Colonic mucosa (tissue), 4 donors: Measurements from ENCODE around the gene PCSK1N. TPM values are rescaled to one million over a fixed set of nuclear protein-coding genes. Genes with fewer than 3 reads are reported as not detected.
"Not testable (repeated sequence)": the region's sequence is repeated elsewhere in the genome, so short reads cannot be mapped to it uniquely, and the experiment has no call there.

ENCODE experiments used
- DNase-seq: peaks from one replicate; pipeline ENCODE4 v3.0.0-alpha.2; 2020
- H3K27ac ChIP-seq: fragments of 200-600 bp; one replicate; pipeline ENCODE4 v1.8.0; 2021
- H3K27me3 ChIP-seq: fragments of 200-600 bp; one replicate; pipeline ENCODE4 v1.8.0; 2021
- H3K36me3 ChIP-seq: fragments of 200-600 bp; one replicate; pipeline ENCODE4 v1.8.0; 2021
- H3K4me1 ChIP-seq: fragments of 200-600 bp; one replicate; pipeline ENCODE4 v1.8.0; 2021; ENCODE audit warnings: mild to moderate bottlenecking
- H3K4me3 ChIP-seq: fragments of 200-600 bp; one replicate; pipeline ENCODE4 v1.8.0; 2021
- H3K9ac ChIP-seq, 2 donors: one replicate each; pipeline ENCODE4 v1.7.0; 2013; ENCODE audit warnings: control low read depth in 2 of 2, low read depth in 2 of 2, low read length in 2 of 2
- H3K9me3 ChIP-seq: fragments of 200-600 bp; one replicate; pipeline ENCODE4 v1.8.0; 2021
- intact Hi-C: fragments of 100-400 bp; cut with DNase I; formaldehyde crosslinking; loops from one replicate; pipeline ENCODE4 v1.14.1; 2022
- total RNA-seq, 2 donors: library from RNA; stranded (reverse); fragmentation: NEBNext Ultra II Directional in 1 of 2; extraction: Animal tissue kit (Norgen Biotek cat#: 25700) in 1 of 2; gene quantifications; one replicate each; pipeline ENCODE4 v1.2.1, GENCODE V29; 2021
- TF ChIP-seq, protein P1 (sequence below): fragments of 200-600 bp; IDR thresholded peaks from one replicate; pipeline ENCODE4 v1.8.0; 2022; ENCODE audit warnings: antibody characterized with exemption, mild to moderate bottlenecking
- donor health status: healthy.
- donor health status: DM: no; HTN: no; CAD: no.
- donor health status: DM: no; HTN: no; CAD: no.

PCSK1N gene
- total RNA-seq, 2 donors from 2014 or later, result 6.0 to 10.1 TPM

DNA sequence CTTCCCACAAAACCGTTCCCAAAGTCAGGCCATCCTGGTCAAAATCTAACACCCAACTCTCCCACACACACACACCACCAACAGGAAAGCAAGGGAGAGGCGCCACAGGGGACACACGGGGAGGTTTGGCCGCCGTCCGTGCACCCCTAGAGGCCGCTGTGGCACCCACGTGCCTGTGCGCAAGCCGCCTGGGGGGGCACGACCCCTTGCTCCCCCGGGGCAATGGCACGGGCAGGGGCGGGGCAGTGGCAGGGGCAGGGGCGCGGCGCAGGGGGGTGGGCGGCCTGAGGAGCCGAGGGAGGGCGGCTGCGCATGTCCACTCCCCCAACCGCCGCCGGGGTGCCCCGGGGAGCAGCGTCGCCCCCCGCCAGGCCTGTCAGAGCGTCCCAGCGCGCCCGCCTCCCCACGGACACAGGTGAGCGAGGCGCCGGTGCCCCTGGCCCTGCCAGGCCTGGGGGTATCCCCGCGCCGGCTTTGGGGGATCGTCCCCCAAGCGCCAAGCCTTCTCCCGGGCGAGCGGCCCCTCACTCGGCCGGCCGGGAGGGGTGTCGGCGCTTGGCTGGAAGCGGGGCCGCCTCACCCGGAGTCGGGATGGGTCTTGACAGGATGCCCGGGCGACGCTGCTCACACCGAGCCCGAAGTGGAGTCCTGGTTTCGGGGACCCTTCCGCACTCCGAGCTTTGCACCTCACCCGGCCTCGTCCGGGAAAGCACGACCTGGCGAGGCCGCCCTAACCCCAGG, 9.1 kb downstream of the PCSK1N start, which contains the start of gene ERAS:
Gene ERAS, plus strand, starts transcription at position 379 of the 741 bp plus-strand sequence. CDS start 2,611 bp downstream, outside the sequence.
- no peak for DNase-seq
- no peaks in the 10 kb centered on the region for H3K4me1 ChIP-seq
- no peaks in the 10 kb centered on the region for H3K9me3 ChIP-seq
- peaks cover 4% of the 10 kb centered on the region for H3K27me3 ChIP-seq
- no peaks in the 10 kb centered on the region for H3K36me3 ChIP-seq
- H3K9ac ChIP-seq, result no peak within 1 kb of the TSS
- TF ChIP-seq, protein P1, sequence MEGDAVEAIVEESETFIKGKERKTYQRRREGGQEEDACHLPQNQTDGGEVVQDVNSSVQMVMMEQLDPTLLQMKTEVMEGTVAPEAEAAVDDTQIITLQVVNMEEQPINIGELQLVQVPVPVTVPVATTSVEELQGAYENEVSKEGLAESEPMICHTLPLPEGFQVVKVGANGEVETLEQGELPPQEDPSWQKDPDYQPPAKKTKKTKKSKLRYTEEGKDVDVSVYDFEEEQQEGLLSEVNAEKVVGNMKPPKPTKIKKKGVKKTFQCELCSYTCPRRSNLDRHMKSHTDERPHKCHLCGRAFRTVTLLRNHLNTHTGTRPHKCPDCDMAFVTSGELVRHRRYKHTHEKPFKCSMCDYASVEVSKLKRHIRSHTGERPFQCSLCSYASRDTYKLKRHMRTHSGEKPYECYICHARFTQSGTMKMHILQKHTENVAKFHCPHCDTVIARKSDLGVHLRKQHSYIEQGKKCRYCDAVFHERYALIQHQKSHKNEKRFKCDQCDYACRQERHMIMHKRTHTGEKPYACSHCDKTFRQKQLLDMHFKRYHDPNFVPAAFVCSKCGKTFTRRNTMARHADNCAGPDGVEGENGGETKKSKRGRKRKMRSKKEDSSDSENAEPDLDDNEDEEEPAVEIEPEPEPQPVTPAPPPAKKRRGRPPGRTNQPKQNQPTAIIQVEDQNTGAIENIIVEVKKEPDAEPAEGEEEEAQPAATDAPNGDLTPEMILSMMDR, result no peak
- no peak within 1 kb of the TSS for H3K4me3 ChIP-seq
- intact Hi-C loops, result no loop called here
- H3K27ac ChIP-seq, result no peak within 1 kb of the TSS

DNA sequence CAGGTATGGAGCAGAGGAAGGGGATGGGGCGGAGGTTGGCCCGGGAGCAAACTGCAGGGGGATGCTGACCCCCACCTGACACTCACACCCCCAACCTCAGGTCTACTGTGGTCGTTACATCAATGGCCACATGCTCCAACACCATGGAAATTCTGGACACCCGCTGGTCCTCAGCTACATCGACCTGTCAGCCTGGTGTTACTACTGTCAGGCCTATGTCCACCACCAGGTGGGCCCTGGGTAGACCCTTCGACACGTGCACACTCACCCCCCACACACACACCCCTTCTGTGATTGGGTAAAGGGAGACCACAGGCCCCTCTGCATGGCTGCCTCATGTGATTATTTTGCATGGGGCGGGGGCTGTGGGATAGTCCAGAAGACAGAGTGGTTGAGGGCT, 11.3 kb downstream of the PCSK1N start:
- Histone ChIP-seq H3K4me3 (no peak overlapping the region), H3K9me3 (no peaks in the 10 kb centered on the region), H3K4me1 (no peaks in the 10 kb centered on the region), H3K27ac (no peak overlapping the region), H3K27me3 (no peaks in the 10 kb centered on the region), H3K36me3 (no peaks in the 10 kb centered on the region), H3K9ac (no peak overlapping the region)
- intact Hi-C loops, result no loop called here
- TF ChIP-seq, protein P1, result no peak
- DNase-seq, result no peak

DNA sequence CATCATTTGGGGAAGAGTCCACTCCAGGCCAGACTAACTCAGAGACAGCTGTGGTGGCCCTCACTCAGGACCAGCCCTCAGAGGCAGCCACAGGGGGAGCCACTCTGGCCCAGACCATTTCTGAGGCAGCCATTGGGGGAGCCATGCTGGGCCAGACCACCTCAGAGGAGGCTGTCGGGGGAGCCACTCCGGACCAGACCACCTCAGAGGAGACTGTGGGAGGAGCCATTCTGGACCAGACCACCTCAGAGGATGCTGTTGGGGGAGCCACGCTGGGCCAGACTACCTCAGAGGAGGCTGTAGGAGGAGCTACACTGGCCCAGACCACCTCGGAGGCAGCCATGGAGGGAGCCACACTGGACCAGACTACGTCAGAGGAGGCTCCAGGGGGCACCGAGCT, 12.4 kb downstream of the PCSK1N start:
- Histone ChIP-seq H3K27ac (no peak overlapping the region), H3K4me1 (no peaks in the 10 kb centered on the region), H3K36me3 (no peaks in the 10 kb centered on the region), H3K9ac (no peak overlapping the region), H3K4me3 (no peak overlapping the region), H3K27me3 (no peaks in the 10 kb centered on the region), H3K9me3 (no peaks in the 10 kb centered on the region)
- TF ChIP-seq, protein P1, result no peak
- no peak for DNase-seq
- intact Hi-C loops, result no loop called here

DNA sequence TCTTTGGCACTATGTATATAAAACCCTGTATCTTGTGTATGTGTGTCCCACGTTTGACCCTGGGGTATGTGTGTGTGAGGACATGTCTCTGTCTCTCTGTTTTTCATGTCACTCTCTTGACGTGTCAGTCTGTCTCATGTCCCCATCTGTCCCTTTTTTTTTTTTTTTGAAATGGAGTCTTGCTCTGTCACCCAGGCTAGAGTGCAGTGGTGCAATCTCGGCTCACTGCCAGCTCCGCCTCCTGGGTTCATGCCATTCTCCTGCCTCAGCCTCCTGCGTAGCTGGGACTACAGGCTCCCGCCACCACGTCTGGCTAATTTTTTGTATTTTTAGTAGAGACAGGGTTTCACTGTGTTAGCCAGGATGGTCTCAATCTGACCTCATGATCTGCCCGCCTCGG, 16.0 kb downstream of the PCSK1N start:
- H3K27me3 ChIP-seq, H3K4me3 ChIP-seq, H3K36me3 ChIP-seq, H3K27ac ChIP-seq, H3K9me3 ChIP-seq, intact Hi-C loops, H3K9ac ChIP-seq, H3K4me1 ChIP-seq, DNase-seq: not testable (repeated sequence)

DNA sequence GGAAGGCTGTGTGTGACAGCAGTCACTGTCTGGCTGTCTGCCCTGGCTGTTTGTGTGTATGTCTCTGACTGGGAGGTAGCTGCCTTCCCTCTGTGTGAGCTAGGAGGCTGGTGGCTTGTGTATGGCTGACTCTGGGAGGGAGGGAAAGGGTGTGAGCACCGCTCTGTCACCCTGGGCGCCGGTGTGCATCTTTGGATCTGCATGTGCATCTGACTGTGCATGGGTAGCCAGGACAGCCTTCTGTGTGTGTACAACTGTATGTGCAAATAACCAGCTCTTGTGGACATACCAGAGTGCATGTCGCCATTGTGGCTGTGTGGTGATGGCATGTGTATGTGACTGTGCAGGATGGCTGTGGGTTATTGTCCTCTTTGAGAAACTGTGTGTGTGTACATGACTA, 16.5 kb downstream of the PCSK1N start:
- Histone ChIP-seq H3K4me1 (no peaks in the 10 kb centered on the region), H3K9ac (no peak overlapping the region), H3K4me3 (no peak overlapping the region), H3K27ac (no peak overlapping the region), H3K9me3 (no peaks in the 10 kb centered on the region), H3K27me3 (no peaks in the 10 kb centered on the region), H3K36me3 (no peaks in the 10 kb centered on the region)
- intact Hi-C loops, result no loop called here
- TF ChIP-seq, protein P1, result no peak
- no peak for DNase-seq

DNA sequence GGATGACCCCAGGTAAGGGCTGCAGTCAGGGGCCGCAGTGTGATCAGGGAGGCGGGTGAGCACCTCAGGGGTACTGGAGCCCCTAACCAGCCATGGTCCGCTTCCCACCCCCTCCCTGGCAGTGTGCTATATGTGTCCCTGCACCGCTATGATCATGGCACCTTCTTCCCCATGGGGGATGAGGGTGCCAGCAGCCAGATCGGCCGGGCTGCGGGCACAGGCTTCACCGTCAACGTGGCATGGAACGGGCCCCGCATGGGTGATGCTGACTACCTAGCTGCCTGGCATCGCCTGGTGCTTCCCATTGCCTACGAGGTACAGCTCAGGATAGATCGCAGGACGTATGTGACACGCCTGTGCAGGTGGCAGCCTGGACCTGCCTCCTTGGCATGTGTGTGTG, 17.3 kb downstream of the PCSK1N start:
- no peaks in the 10 kb centered on the region for H3K36me3 ChIP-seq
- TF ChIP-seq, protein P1, result no peak
- no peak overlapping the region for H3K27ac ChIP-seq
- no peak overlapping the region for H3K9ac ChIP-seq
- DNase-seq, result no peak
- H3K4me3 ChIP-seq, result no peak overlapping the region
- no peaks in the 10 kb centered on the region for H3K27me3 ChIP-seq
- intact Hi-C loops, result no loop called here
- H3K4me1 ChIP-seq, result no peaks in the 10 kb centered on the region
- no peaks in the 10 kb centered on the region for H3K9me3 ChIP-seq
